ENCODE measurements around the gene OR5L2. TPM values are rescaled to one million over a fixed set of nuclear protein-coding genes. Genes with fewer than 3 reads are reported as not detected.

OR5L2 gene
- total RNA-seq, 1 donor from 2014 or later, result not detected

- H3K79me2 ChIP-seq (ENCODE audit: low read depth), result no peaks in the 10 kb centered on the region
- H3K9me3 Mint-ChIP-seq, result peaks cover 34% of the 10 kb centered on the region
- H3K27ac Mint-ChIP-seq, result no peak within 1 kb of the TSS
- TF ChIP-seq EZH2 (IDR thresholded peaks at IDR 0.05) (no peak), CTCF (IDR thresholded peaks at IDR 0.05) (no peak)
- no peaks in the 10 kb centered on the region for H4K20me1 ChIP-seq (ENCODE audit: low read depth)
- H3K4me3 ChIP-seq, result no peak within 1 kb of the TSS
- H3K9ac ChIP-seq, result no peak within 1 kb of the TSS
- no peak within 1 kb of the TSS for H3K4me3 Mint-ChIP-seq
- no peaks in the 10 kb centered on the region for H3K27me3 ChIP-seq
- H3F3A ChIP-seq (ENCODE audit: low read depth), result no peaks in the 10 kb centered on the region
- peaks cover 20% of the 10 kb centered on the region for H3K9me3 ChIP-seq (ENCODE audit: low read depth)
- no peak for DNase-seq (ENCODE audit: low spot score)
- no peaks in the 10 kb centered on the region for H3K4me1 ChIP-seq
- no peaks in the 10 kb centered on the region for H3K4me1 Mint-ChIP-seq
- no peaks in the 10 kb centered on the region for H3K27me3 Mint-ChIP-seq (ENCODE audit: insufficient read depth, low read depth)
- H3K36me3 ChIP-seq, result no peaks in the 10 kb centered on the region
- no peak within 1 kb of the TSS for H3K27ac ChIP-seq
- H3K36me3 Mint-ChIP-seq, result no peaks in the 10 kb centered on the region
- no peak within 1 kb of the TSS for H2AFZ ChIP-seq (replicated peaks)
- no peak within 1 kb of the TSS for H3K4me2 ChIP-seq
These were observed 7.7 kb upstream of the OR5L2 start, which contains the start of gene OR5D18 for GRCh38 chr11:55819330-55819729. TSS of gene OR5D18 (plus strand) at chr11:55819630. CDS start at chr11:55819630, 0 bp downstream.

- Mint-ChIP-seq H3K27ac (no peak within 1 kb of the TSS), H3K36me3 (no peaks in the 10 kb centered on the region), H3K4me3 (no peak within 1 kb of the TSS), H3K9me3 (peaks cover 22% of the 10 kb centered on the region), H3K27me3 (ENCODE audit: insufficient read depth, low read depth) (no peaks in the 10 kb centered on the region), H3K4me1 (no peaks in the 10 kb centered on the region)
- Histone ChIP-seq H3K36me3 (no peaks in the 10 kb centered on the region), H4K20me1 (ENCODE audit: low read depth) (no peaks in the 10 kb centered on the region), H3K4me1 (no peaks in the 10 kb centered on the region), H3K9me3 (ENCODE audit: low read depth) (peaks cover 42% of the 10 kb centered on the region), H3K79me2 (ENCODE audit: low read depth) (no peaks in the 10 kb centered on the region), H3F3A (ENCODE audit: low read depth) (no peaks in the 10 kb centered on the region), H3K27me3 (no peaks in the 10 kb centered on the region), H3K4me3 (no peak within 1 kb of the TSS), H3K4me2 (no peak within 1 kb of the TSS), H3K27ac (no peak within 1 kb of the TSS), H2AFZ (replicated peaks) (no peak within 1 kb of the TSS), H3K9ac (no peak within 1 kb of the TSS)
- no peak for DNase-seq (ENCODE audit: low spot score)
- TF ChIP-seq EZH2phosphoT487 (IDR thresholded peaks at IDR 0.05), result no peak
- TF ChIP-seq EZH2 (IDR thresholded peaks at IDR 0.05), result no peak
- TF ChIP-seq CTCF (IDR thresholded peaks at IDR 0.05), result no peak
These were observed 11.4 kb downstream of the OR5L2 start, which contains the start of gene OR5D16 for GRCh38 chr11:55838452-55838851. TSS of gene OR5D16 (plus strand) at chr11:55838752. CDS start at chr11:55838752, 0 bp downstream.

GRCh38 chr11:55847453-55847852, 20.4 kb downstream of the OR5L2 start:
- DNase-seq (ENCODE audit: low spot score), result no peak
- H3K27me3 Mint-ChIP-seq (ENCODE audit: insufficient read depth, low read depth), result no peaks in the 10 kb centered on the region
- no peak overlapping the region for H3K4me3 ChIP-seq
- H3K9me3 Mint-ChIP-seq, result peaks cover 5% of the 10 kb centered on the region
- no peaks in the 10 kb centered on the region for H3K36me3 Mint-ChIP-seq
- no peak overlapping the region for H2AFZ ChIP-seq (replicated peaks)
- no peak overlapping the region for H3K9ac ChIP-seq
- no peaks in the 10 kb centered on the region for H3F3A ChIP-seq (ENCODE audit: low read depth)
- no peak overlapping the region for H3K4me3 Mint-ChIP-seq
- no peak overlapping the region for H3K27ac Mint-ChIP-seq
- H3K4me1 ChIP-seq, result no peaks in the 10 kb centered on the region
- H3K9me3 ChIP-seq (ENCODE audit: low read depth), result peaks cover 25% of the 10 kb centered on the region
- H3K79me2 ChIP-seq (ENCODE audit: low read depth), result no peaks in the 10 kb centered on the region
- H3K27me3 ChIP-seq, result no peaks in the 10 kb centered on the region
- no peak overlapping the region for H3K4me2 ChIP-seq
- no peaks in the 10 kb centered on the region for H3K4me1 Mint-ChIP-seq
- TF ChIP-seq EZH2phosphoT487 (IDR thresholded peaks at IDR 0.05) (no peak), EZH2 (IDR thresholded peaks at IDR 0.05) (no peak), CTCF (IDR thresholded peaks at IDR 0.05) (no peak)
- H3K36me3 ChIP-seq, result no peaks in the 10 kb centered on the region
- H3K27ac ChIP-seq, result no peak overlapping the region
- no peaks in the 10 kb centered on the region for H4K20me1 ChIP-seq (ENCODE audit: low read depth)
